Measurements from ENCODE around the gene RNASEH2A.

GRCh38 chr19:12774588-12775555 is 31.5 kb upstream of the RNASEH2A start, which contains the start of gene HOOK2:
- TF ChIP-seq GATA3 (IDR thresholded peaks at IDR 0.05; ENCODE audit: low read depth, low read length) (no peak), GATA2 (IDR thresholded peaks at IDR 0.05; ENCODE audit: low read depth, low read length) (no peak)
